Stimulated activated CD8-positive, alpha-beta memory T cell treated with anti-CD3 and anti-CD28 coated beads, Interleukin-7, amount 100 ng/mL, for 24 hours (primary cell): ENCODE measurements around the gene ZNF679.
"Not testable (repeated sequence)": the region's sequence is repeated elsewhere in the genome, so short reads cannot be mapped to it uniquely, and the experiment has no call there.

Source experiments
- DNase-seq: peaks from one replicate; pipeline ENCODE4 v3.0.0-alpha.2; 2020; ENCODE audit warnings: low read depth

The ZNF679 gene

DNA sequence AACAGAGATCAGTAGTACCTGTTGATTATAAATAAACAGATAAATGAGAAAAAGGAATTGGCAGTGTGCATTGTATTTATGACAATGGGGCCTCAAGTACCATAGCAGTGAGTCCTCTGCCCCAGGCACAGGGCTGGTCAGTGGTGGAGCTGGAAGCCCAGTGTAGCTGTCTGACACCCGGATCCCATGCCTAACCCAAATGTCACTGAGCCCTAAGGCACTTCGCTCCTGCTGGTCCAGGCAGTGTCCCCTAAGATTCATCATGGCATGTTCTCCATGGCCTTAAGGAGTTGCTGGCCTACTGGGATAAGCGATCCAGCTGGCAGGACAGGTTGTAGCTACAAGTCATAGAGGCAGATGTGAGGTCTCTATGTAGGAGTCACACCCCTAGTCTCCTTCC is 82.2 kb downstream of the ZNF679 start:
- DNase-seq, result no peak

DNA sequence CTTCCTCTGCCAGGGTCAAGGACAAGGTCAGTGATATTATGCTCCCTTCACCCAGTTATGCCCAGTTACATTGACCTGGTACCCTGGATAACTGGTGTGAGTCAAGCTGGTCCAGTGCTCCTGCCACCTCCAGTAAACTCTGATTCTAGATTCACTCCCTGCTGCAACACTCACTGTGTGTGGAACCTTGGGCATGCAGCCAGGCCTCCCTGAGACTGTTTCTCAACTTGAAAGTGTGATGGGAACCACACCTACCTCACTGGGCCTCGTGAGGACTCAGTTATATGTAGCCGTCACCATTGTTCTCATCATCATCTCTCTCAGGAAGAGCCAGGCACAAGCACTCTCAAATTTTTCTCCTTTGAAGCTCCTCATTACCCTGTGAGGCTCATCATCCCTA is 84.6 kb downstream of the ZNF679 start:
- no peak for DNase-seq

DNA sequence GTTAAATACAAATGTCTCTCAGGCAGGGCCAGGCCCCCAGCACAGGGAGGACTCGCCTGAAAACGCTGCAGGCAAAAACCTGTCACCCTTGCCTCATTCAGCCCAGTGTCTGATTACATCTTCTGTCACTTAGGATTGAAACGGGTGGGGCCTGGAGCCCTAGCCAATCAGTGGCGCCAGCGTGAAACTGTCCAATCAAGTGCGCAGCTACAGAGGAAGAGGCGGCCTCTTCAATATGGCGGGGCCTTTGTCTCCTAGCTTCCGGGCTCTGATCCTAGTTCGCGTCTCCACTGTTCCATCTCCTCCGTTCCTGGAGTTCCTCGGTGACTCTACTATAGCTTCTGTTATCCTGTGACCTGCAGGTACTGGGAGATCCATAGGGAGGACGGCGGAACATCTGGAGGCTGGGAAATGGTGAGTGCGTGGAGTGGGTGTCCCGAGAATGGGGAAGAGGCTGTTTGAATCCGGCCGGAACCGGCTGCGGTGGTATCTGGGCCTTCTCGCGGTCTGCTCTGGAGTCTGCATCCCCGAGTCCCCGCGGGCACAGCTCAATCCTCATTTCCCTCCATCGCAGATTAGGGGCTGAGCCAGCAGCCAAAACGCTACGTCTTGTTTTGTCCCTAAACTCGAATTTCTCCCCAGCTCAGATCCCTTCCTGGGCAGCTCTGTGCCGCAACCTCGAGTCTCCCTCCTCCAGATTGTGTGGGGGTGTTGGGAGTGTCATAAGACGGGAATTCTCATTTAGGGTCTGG is 85.6 kb downstream of the ZNF679 start, which contains the start of gene ZNF736:
ZNF736 (plus strand) TSS at position 222 of the 752 bp plus-strand sequence; CDS start at position 412, 190 bp downstream.
- DNase-seq, result peak; percentile 73

DNA sequence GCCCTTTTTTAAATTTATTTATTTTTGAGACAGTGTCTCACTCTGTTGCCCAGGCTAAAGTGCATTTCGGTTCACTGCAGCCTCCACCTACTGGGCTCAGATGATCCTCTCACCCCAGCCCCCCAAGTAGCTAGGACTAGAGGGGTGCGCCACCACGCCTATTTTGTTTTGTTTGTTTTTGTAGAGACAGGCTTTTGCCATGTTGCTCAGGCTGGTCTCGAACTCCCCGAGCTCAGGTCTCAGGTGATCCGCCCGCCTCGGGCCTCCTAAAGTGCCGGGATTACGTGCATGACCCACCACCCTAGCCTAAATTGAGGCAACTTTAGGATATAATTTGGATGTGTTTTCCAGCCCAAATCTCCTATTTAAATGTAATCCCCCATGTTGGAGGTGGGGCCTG is 86.3 kb downstream of the ZNF679 start:
- no peak for DNase-seq

DNA sequence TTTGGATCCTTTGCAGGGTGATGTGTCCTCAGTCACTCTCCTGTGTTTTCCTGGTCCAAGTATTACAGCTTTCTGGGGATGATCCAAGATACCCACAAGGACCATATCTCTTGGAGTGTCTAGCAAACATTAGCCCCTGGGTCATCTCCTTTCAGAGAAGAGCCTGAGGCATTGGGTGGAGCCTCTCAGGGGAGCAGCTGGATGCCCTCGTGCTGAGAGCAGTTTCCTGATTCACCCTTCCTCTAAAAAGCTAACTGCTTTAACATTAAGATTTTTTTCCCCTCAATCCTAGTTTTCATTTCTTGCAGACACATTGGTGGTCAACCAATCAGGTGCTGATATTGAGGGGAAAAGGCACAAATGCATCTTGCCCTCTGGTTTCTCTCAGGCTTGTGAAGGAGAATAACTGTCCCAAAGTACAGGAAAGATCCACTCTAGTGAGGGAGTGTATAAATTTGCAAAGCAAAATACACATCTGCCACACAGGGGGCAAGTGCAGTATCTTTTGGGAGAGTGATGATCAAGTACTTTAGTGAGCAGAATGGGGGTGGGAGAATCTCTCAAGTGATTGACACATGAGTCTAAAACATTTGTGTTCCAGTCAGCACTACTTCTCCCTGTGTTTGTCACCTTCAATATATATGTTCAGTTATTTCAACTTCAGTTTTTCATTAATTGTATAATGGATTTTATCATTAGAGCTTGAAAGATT is 87.9 kb downstream of the ZNF679 start:
- not testable (repeated sequence) for DNase-seq
